Stimulated activated CD4-positive, alpha-beta T cell treated with anti-CD3 and anti-CD28 coated beads, Interleukin-1b, Interleukin-23, amount 100 ng/mL, for 24 hours (primary cell): Measurements from ENCODE around the gene C1orf174.
A peak's percentile ranks its signal among the peaks of the same experiment; 100 is the strongest.

Experiments used
- DNase-seq, 4 experiments: peaks; one replicate each; pipeline ENCODE4 v3.0.0-alpha.2; 2020; ENCODE audit warnings: low read depth in 4 of 4, low spot score in 1 of 4

Gene C1orf174

GRCh38 chr1:3900150-3900968 is at the start of gene C1orf174:
TSS of gene C1orf174 (minus strand) at chr1:3900272. CDS start at chr1:3900186, 86 bp downstream.
- DNase-seq = peak; percentile 71 to 83 (median 77)

- no peak for DNase-seq
These were observed 48.3 kb upstream of the C1orf174 start for GRCh38 chr1:3948344-3948743.

- DNase-seq = no peak
These were observed 46.1 kb upstream of the C1orf174 start for GRCh38 chr1:3945916-3946840.

- DNase-seq = no peak
These were observed 45.1 kb upstream of the C1orf174 start for GRCh38 chr1:3945222-3945621.

GRCh38 chr1:3944578-3945125 is 44.6 kb upstream of the C1orf174 start:
- no peak for DNase-seq

DNA sequence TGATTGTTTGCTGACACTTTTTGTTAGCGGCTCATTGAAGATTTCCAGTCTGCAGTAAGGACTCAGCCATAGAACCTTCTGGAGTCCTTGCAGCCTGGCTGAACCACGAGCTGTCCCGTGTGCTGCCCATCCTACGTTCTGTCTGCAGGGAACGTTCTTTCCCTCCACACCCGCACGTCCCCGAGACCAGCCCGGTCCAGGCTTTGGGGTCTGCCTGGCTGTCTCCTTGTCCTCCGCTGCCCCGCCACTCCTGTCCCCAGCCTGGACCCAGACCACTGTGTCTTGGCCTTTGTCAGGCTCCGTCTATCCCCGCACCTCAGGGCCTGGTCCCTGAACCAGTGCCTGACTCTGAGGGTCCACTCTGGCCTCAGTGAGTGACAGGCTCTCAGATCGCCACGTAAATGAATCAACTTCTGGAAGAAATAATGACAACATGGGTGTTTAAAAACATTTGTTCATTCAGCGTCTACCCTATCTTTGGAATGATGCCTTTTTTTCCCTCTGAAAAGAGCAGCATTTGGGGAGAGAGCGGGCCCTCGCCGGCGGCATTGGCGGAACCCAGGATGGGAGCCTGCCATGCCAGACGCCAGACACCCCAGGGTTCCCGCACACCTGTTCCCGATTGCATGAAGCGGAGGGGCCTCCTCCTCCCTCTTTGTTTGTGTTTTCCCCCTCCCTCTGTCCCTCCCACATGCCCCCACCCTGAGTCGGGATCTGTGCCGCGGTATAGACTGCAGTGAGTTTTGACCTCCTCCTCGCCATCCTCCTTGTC is 43.9 kb upstream of the C1orf174 start:
- no peak for DNase-seq

- DNase-seq = no peak
These were observed 43.0 kb upstream of the C1orf174 start for GRCh38 chr1:3943123-3943431.

DNA sequence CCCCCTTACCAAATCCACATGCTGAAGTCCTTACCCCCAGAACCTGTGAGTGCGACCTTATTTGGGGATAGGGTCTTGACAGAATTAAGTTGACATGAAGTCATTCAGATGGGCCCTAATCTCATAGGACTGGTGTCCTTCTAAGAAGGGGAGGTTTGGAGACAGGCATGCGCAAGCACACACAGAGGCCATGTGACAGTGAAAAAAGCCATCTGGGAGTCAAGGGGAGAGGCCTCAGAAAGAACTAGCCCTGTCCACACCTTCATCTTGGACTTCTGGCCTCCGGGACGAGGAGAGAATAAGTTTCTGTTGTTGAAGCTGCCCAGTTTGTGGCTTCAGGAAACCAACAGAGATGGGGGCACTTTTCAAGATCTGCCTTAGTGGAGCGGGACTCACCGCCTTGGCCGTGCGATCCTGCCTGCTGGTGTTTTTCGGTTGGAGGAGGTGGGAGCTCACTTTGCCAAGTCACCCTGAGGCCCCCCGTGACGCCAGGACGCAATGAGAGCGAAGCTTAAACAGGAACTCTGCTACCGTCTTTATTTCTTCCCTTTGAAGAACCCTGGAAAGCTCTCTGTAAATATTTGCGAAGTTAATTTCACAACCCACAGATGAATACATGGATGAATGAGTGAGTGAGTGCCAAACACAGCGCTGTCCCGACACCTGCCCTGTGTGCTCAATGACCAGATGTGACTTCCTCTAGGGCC is 42.5 kb upstream of the C1orf174 start:
- DNase-seq = no peak

GRCh38 chr1:3940754-3941345 is 40.8 kb upstream of the C1orf174 start:
- no peak for DNase-seq

GRCh38 chr1:3940081-3940753 is 40.1 kb upstream of the C1orf174 start:
- no peak for DNase-seq

DNA sequence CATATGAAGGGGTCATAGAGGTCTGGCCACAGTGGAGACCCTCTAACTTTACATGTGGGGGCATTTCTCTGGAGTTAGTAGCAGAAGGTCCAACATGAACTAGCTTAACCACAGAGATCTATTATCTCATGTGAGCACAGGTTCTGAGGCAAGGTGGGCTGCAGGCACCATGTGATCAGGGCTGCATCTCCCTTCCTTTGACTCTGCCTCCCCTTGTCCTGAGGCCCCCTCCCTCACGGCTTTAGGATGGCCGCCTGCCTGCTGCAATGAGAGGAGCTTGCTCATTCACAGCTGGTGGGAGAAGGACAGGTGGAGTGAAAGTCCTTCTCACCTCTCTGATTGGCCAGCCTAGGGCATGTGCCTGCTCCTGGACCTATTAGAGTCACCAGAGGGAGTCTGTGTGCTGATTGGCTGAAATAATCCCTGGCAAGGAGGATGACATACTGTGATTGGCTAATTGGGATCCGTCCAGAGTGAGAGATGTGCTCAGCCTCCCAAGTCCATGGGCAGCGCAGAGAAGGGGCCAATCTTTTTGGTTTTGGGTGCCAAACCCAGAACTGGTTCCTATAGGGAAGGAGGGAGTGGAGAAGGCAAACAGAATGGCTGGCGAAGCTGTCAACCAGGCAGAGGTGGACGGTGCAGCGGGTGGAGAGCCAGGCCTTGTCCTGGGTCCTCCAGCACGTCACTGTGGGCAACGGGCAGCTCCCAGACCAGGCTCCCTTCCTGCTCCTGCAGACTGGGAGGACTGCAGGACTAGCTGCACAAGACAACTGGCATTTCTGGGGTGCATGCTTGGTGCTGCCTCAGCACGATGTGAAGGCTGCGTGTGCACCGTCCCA is 39.4 kb upstream of the C1orf174 start:
- no peak for DNase-seq

DNA sequence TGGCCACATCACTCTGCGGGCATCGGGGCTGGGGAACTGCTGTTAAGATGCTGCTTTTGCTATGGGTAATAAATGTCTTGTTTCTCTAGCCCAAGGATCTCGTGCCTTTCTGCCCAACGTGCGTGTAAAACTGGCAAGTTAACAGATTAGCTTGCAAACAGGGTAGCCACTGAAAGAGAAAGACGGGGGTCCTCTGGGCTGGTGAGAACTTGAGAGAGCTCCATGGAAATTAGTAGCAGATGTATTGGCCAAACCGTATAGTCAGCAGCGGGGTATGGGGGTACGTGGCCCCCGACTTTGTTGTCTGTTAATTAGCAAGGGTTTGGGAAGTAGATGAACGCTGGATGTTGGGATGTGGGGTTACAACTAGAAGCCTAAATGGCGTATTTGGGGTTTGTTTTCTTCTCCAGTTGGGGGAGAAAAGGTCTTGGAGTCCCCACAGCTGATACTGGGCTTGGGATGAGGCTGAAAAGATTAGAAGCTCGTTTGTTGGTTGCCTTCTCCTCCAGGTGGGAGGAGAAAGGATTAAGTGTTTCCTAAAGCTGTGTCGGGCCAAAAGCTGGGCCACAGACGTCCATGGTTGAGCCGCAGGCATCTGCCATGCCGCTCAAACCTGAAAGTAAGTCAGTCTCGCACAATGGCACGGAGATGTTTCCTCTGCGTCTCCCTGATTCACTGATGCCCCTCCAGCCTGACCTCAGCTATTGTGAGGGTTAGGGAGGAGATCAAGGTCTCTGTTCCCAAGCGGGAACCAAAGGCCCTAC is 32.3 kb upstream of the C1orf174 start:
- no peak for DNase-seq

DNA sequence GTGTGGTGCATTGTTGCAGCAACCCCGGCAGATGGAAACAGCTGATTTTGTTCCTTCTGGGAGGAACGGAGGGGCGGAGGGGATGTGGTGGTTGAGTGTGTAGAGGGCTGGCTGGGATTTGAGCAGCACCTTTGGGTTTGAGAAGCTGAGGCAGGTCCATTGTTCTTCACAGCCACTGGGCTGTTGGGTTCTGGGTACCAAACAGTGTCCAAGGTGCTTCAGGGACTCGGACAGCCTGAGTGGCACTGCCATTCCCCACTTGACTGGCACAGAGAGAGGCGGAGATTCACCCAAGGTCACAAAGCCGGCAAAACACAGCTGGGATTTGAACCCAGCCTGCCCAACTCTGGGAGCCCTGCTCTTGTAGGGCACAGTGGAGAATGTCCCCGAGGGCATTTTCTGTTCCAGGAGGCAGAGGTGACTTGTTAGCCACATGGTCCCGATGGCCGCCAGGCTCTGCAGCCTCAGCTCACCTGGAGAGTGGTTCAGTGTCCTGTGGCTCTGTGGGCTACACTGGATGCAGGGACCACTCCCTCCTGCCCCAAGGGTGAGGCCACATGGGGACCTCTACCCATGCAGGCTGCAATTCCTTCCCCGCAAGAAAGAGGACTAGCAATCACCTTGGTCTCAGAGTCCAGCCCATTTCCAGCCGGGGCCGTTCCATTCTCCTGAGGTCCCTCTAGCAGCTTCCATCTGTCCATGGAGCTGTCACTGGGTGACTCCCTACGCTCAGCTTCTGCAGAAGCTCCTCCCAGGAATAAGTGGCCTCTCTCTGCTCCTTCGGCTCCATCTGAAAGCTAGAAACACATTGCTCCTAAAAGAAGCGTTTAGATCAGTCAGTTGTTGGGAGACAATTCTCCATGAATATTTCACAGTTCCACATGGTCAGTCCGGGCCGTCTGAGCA is 31.2 kb upstream of the C1orf174 start:
- DNase-seq = no peak

- DNase-seq = no peak
These were observed 30.4 kb upstream of the C1orf174 start for GRCh38 chr1:3930301-3931006.

DNA sequence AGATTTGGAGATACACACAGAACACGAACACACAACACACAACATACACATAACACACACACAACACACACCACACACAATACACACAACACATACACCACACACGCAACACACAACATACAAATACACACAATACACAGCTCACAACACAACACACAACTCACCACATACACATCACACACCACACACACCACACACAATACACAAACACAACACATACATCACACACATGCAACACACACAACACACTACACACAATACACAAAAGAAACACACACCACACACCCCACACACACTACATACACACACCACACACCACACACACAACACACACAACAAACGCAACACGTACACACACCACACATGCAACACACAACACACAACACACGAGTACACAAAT is 29.1 kb upstream of the C1orf174 start:
- no peak for DNase-seq

DNA sequence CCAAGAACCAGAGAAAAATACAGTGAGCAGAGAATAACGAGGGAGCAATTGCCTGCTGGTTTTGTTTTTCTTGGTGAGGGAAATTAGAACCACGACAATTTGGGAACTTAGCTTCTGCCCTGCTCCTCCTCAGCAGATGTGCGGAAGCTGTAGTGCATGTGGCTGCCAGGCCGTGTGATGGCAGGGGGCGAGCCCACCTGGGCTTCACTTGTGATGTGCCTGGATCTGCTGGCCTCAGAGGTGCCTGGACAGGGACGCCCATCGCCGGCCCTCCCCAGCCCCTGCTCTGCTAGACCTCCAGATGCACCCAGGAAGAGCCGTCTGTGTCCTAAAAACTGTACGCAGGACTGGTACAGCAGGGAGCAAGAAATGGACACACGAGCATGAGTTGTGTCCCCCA is 28.5 kb upstream of the C1orf174 start:
- no peak for DNase-seq
